ENCODE data around the gene PCNX2. TPM values are rescaled to one million over a fixed set of nuclear protein-coding genes. Genes with fewer than 3 reads are reported as not detected.

PCNX2 gene
- total RNA-seq, 1 experiment from 2014 or later, result 18.6 TPM

DNA sequence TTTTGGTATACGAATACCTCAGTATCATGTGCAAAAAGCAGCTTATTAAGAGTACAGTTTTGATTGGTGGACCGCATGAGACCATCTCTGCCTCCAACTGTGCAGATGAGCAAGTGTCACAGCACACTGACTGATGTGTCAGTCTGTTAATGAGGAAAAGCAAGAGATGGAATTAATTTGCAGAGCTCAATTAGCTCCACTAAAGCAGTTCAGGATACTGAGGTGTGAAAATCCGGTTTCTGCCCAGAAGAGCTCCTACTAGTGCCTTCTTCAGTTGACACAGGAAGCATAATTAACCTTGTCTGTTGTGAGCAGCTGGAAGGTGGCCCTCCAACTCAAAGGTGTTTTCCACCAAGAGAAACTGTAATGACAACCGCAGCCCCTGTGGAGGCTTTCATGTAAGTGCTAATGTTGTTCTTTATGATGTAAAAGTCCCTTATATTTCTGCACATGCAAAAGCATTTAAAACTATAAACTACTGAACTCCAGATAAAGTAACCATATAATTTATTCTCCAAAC is 44.3 kb downstream of the PCNX2 start:
- ChIA-PET POLR2A (ENCODE audit: unreplicated experiment) (no interaction called here), CTCF (no interaction called here)
- DNase-seq, result no peak
- intact Hi-C loops (cut with micrococcal nuclease; ENCODE audit: unreplicated experiment), result no loop called here
- no TSS peak for BruUV-seq (replicated peaks)
- no peak overlapping the region for H3K27ac ChIP-seq
- no peaks in the 10 kb centered on the region for H3F3A ChIP-seq (ENCODE audit: insufficient read depth, low read depth)
- H2AFZ ChIP-seq, result no peak overlapping the region
- H3K36me3 ChIP-seq (ENCODE audit: low read depth), result peaks cover 13% of the 10 kb centered on the region; the same call in 1 of the 2 replicates
- no peaks in the 10 kb centered on the region for H3K4me1 ChIP-seq (replicated peaks; ENCODE audit: insufficient read depth)
- no peak overlapping the region for H3K4me3 ChIP-seq
- no peak overlapping the region for H3K4me2 ChIP-seq
- no peaks in the 10 kb centered on the region for H3K79me2 ChIP-seq (ENCODE audit: low read depth)
- no peaks in the 10 kb centered on the region for H3K9me2 ChIP-seq (ENCODE audit: insufficient read depth)
- no peaks in the 10 kb centered on the region for H4K20me1 ChIP-seq (ENCODE audit: insufficient read depth)
- no peak for TF ChIP-seq EZH2 (IDR thresholded peaks at IDR 0.05; ENCODE audit: low read depth)
- TF ChIP-seq, protein P1, sequence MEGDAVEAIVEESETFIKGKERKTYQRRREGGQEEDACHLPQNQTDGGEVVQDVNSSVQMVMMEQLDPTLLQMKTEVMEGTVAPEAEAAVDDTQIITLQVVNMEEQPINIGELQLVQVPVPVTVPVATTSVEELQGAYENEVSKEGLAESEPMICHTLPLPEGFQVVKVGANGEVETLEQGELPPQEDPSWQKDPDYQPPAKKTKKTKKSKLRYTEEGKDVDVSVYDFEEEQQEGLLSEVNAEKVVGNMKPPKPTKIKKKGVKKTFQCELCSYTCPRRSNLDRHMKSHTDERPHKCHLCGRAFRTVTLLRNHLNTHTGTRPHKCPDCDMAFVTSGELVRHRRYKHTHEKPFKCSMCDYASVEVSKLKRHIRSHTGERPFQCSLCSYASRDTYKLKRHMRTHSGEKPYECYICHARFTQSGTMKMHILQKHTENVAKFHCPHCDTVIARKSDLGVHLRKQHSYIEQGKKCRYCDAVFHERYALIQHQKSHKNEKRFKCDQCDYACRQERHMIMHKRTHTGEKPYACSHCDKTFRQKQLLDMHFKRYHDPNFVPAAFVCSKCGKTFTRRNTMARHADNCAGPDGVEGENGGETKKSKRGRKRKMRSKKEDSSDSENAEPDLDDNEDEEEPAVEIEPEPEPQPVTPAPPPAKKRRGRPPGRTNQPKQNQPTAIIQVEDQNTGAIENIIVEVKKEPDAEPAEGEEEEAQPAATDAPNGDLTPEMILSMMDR (conservative IDR thresholded peaks at IDR 0.05), result no peak
- no peaks in the 10 kb centered on the region for H3K9me3 ChIP-seq (ENCODE audit: insufficient read depth, low read depth)
- H3K27me3 ChIP-seq (ENCODE audit: insufficient read depth, low read depth), result no peaks in the 10 kb centered on the region

DNA sequence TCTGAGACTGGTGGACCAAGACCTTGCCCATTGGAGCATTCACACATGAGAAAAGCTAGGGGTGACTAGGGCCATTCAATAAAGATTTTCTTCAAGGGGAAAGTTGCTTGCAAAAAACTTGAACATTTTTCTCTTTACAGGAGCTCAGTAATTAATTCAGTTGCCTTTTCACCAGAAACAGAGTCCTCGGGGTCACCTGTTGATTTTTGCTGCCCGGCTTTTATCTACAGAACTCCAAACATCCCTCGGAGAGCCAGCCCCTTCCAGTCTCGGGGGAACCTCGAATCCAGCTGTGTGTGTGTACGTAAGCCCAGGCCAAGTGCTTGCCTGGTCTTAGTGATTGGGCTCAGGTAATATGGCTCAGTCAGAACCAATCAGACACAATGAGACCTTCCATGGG is 47.5 kb downstream of the PCNX2 start:
- H3F3A ChIP-seq (ENCODE audit: insufficient read depth, low read depth), result no peaks in the 10 kb centered on the region
- H3K27ac ChIP-seq, result no peak overlapping the region
- no peaks in the 10 kb centered on the region for H4K20me1 ChIP-seq (ENCODE audit: insufficient read depth)
- ChIA-PET POLR2A (ENCODE audit: unreplicated experiment) (no interaction called here), CTCF (no interaction called here)
- intact Hi-C loops (cut with micrococcal nuclease; ENCODE audit: unreplicated experiment), result no loop called here
- H2AFZ ChIP-seq, result no peak overlapping the region
- H3K4me3 ChIP-seq, result no peak overlapping the region
- H3K27me3 ChIP-seq (ENCODE audit: insufficient read depth, low read depth), result no peaks in the 10 kb centered on the region
- H3K9me3 ChIP-seq (ENCODE audit: insufficient read depth, low read depth), result no peaks in the 10 kb centered on the region
- H3K4me2 ChIP-seq, result no peak overlapping the region
- 0 out of 2 replicates have a peak, but pooled peaks cover 7% of the 10 kb centered on the region for H3K36me3 ChIP-seq (ENCODE audit: low read depth)
- no peaks in the 10 kb centered on the region for H3K79me2 ChIP-seq (ENCODE audit: low read depth)
- no peaks in the 10 kb centered on the region for H3K9me2 ChIP-seq (ENCODE audit: insufficient read depth)
- no TSS peak for BruUV-seq (replicated peaks)
- DNase-seq, result no peak
- H3K4me1 ChIP-seq (replicated peaks; ENCODE audit: insufficient read depth), result no peaks in the 10 kb centered on the region
- TF ChIP-seq, protein P1 (conservative IDR thresholded peaks at IDR 0.05), result no peak
- TF ChIP-seq EZH2 (IDR thresholded peaks at IDR 0.05; ENCODE audit: low read depth), result no peak

DNA sequence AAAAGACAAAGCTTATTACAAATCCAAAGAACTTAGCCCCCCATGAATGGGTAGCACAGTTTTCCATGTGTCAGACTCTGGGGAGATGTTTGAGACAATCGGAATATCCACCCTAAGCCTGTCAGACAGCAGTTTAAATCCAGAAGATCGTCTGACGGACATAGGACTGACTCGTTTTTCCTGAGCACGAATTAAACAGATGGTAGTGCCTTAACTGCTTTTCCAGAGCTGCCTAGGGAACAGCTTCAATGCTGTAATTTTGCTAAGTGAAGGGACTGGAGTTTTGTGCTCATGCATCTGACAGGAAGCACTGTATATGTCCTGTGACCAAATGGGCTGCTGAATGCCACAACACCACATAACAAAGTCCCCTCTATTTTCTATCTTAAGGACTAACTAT is 48.6 kb downstream of the PCNX2 start:
- Histone ChIP-seq H2AFZ (no peak overlapping the region), H3K27me3 (ENCODE audit: insufficient read depth, low read depth) (no peaks in the 10 kb centered on the region), H3K4me3 (no peak overlapping the region), H3K27ac (no peak overlapping the region), H4K20me1 (ENCODE audit: insufficient read depth) (no peaks in the 10 kb centered on the region; the same call in 1 of the 2 replicates), H3F3A (ENCODE audit: insufficient read depth, low read depth) (no peaks in the 10 kb centered on the region), H3K4me2 (no peak overlapping the region), H3K4me1 (replicated peaks; ENCODE audit: insufficient read depth) (no peaks in the 10 kb centered on the region), H3K36me3 (ENCODE audit: low read depth) (0 out of 2 replicates have a peak, but pooled peaks cover 7% of the 10 kb centered on the region), H3K79me2 (ENCODE audit: low read depth) (no peaks in the 10 kb centered on the region), H3K9me2 (ENCODE audit: insufficient read depth) (no peaks in the 10 kb centered on the region), H3K9me3 (ENCODE audit: insufficient read depth, low read depth) (no peaks in the 10 kb centered on the region)
- TF ChIP-seq, protein P1 (conservative IDR thresholded peaks at IDR 0.05), result no peak
- TF ChIP-seq EZH2 (IDR thresholded peaks at IDR 0.05; ENCODE audit: low read depth), result no peak
- no peak for DNase-seq
- BruUV-seq (replicated peaks), result no TSS peak
- ChIA-PET CTCF (no interaction called here), POLR2A (ENCODE audit: unreplicated experiment) (no interaction called here)
- intact Hi-C loops (cut with micrococcal nuclease; ENCODE audit: unreplicated experiment), result no loop called here

Data from PC-9 (cell line).